Measurements from ENCODE around the gene KRT10. TPM values are rescaled to one million over a fixed set of nuclear protein-coding genes. Genes with fewer than 3 reads are reported as not detected.

Gene KRT10
- total RNA-seq, 4 donors from 2014 or later = 2.2 to 12.7 (median 11.7) TPM; not detected in 1

DNA sequence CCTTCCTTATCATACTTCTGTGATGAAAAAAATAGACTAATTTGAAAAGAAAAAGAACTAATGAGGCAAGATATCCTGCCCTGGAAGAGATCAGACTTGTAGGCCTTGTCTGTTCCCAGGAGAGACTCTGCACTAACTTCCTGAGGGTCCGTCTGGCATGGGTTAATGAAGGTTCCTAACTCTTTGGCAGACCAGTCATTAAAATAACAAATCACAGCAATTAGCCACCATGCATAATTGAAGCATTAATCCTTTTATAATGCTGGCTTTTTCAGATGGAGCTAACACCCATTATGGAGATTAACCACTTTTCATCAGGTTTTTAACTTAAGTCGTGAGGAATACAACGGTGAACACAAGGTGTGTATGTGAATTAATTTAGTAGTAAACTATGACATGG lies 10.4 kb upstream of the KRT10 start:
- Histone ChIP-seq H3K27ac (no peak overlapping the region), H3K36me3 (no peaks in the 10 kb centered on the region), H3K27me3 (no peaks in the 10 kb centered on the region), H3K4me3 (no peak overlapping the region), H3K9me3 (no peaks in the 10 kb centered on the region), H3K4me1 (no peaks in the 10 kb centered on the region)
- WGBS, 2 donors (ENCODE audit: low coverage in 1 of 2) = 86 to 90% methylated on average over 3 of the region's 3 CpGs
- DNase-seq = no peak
- in situ Hi-C loops (cut with MboI; ENCODE audit: low pct_ligation_motif_present in 1 of 4, low pct_unique_long_range_greater_than_20kb in 1 of 4, low sequenced_read_pairs in 3 of 4) (no loop called here), intact Hi-C loops (cut with DNase I; ENCODE audit: low total_unique reads) (no loop called here)
- TF ChIP-seq POLR2A (IDR thresholded peaks at IDR 0.05) (no peak), POLR2AphosphoS5 (IDR thresholded peaks at IDR 0.05) (no peak), EP300 (IDR thresholded peaks at IDR 0.05; ENCODE audit: low read depth) (no peak)
- TF ChIP-seq, protein P1, sequence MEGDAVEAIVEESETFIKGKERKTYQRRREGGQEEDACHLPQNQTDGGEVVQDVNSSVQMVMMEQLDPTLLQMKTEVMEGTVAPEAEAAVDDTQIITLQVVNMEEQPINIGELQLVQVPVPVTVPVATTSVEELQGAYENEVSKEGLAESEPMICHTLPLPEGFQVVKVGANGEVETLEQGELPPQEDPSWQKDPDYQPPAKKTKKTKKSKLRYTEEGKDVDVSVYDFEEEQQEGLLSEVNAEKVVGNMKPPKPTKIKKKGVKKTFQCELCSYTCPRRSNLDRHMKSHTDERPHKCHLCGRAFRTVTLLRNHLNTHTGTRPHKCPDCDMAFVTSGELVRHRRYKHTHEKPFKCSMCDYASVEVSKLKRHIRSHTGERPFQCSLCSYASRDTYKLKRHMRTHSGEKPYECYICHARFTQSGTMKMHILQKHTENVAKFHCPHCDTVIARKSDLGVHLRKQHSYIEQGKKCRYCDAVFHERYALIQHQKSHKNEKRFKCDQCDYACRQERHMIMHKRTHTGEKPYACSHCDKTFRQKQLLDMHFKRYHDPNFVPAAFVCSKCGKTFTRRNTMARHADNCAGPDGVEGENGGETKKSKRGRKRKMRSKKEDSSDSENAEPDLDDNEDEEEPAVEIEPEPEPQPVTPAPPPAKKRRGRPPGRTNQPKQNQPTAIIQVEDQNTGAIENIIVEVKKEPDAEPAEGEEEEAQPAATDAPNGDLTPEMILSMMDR (IDR thresholded peaks at IDR 0.05) = no peak

DNA sequence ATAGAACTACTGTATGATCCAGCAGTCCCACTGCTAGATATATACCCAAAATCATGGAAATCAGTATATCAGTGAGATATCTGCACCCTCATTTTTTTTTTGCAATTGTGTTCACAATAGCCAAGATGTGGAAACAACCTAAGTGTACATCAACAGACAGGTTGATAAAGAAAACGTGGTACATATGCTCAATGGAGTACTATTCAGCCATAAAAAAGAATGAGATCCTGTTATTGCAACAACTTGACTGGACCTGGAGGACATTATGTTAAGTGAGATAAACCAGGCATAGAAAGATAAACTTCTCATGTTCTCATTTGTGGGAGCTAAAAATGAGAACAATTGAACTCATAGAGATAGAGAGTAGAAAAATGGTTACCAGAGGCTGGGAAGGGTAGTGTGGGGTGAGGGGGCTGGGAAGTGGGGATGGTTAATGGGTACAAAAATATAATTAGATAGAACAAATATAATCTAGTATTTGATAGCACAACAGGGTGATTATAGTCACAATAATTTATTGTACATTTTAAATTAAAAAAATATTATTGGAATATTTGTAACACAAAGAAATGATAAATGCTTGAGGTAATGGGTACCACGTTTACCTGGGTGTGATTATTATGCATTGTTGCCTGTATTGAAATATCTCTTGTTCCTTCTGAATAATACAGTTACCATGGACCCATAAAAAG lies 7.8 kb upstream of the KRT10 start:
- Histone ChIP-seq H3K27me3 (no peaks in the 10 kb centered on the region), H3K36me3 (no peaks in the 10 kb centered on the region), H3K4me3 (no peak overlapping the region), H3K4me1 (no peaks in the 10 kb centered on the region), H3K27ac (no peak overlapping the region), H3K9me3 (no peaks in the 10 kb centered on the region)
- intact Hi-C loops (cut with DNase I; ENCODE audit: low total_unique reads) (no loop called here), in situ Hi-C loops (cut with MboI; ENCODE audit: low pct_ligation_motif_present in 1 of 4, low pct_unique_long_range_greater_than_20kb in 1 of 4, low sequenced_read_pairs in 3 of 4) (no loop called here)
- DNase-seq = no peak
- WGBS, 2 donors (ENCODE audit: low coverage in 1 of 2) = 90% methylated on average over 2 of the region's 2 CpGs
- TF ChIP-seq EP300 (IDR thresholded peaks at IDR 0.05; ENCODE audit: low read depth) = no peak
- TF ChIP-seq POLR2A (IDR thresholded peaks at IDR 0.05) = no peak
- no peak for TF ChIP-seq POLR2AphosphoS5 (IDR thresholded peaks at IDR 0.05)
- TF ChIP-seq, protein P1 (IDR thresholded peaks at IDR 0.05) = no peak

DNA sequence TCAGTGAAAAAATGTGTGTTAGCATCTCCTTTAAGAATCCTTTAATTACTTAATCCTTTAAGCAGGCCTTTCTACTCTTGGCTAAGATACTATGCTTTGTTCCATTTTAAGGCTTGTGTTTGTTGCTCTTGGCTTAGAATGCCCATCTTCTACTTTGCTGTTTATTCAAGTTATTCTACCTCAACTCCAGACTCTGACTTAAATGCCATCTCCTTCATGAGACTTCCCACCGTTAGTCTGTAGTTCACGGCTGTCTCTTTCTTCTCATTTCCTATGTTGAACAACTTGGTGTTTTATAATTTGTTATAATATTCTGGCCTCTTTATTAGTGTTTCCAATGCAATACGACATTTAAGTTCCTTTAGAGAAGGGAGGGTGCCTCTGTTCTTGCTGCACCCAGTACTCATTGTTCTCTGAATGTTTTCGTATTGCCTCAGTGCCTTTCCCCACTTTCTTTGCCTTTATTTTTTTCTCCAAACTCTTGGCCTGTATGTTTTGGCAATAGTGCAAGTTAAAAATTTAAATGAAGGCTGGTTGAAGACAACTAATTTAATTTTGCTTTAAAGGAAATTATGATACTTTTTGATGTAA lies 6.1 kb upstream of the KRT10 start:
- no peaks in the 10 kb centered on the region for H3K9me3 ChIP-seq
- H3K36me3 ChIP-seq = no peaks in the 10 kb centered on the region
- H3K27me3 ChIP-seq = no peaks in the 10 kb centered on the region
- DNase-seq = no peak
- no peaks in the 10 kb centered on the region for H3K4me1 ChIP-seq
- H3K27ac ChIP-seq = no peak overlapping the region
- in situ Hi-C loops (cut with MboI; ENCODE audit: low pct_ligation_motif_present in 1 of 4, low pct_unique_long_range_greater_than_20kb in 1 of 4, low sequenced_read_pairs in 3 of 4) = no loop called here
- 92 to 96% methylated on average over 4 of the region's 4 CpGs for WGBS, 2 donors (ENCODE audit: low coverage in 1 of 2)
- intact Hi-C loops (cut with DNase I; ENCODE audit: low total_unique reads) = no loop called here
- no peak for TF ChIP-seq EP300 (IDR thresholded peaks at IDR 0.05; ENCODE audit: low read depth)
- TF ChIP-seq POLR2AphosphoS5 (IDR thresholded peaks at IDR 0.05) = no peak
- TF ChIP-seq, protein P1 (IDR thresholded peaks at IDR 0.05) = no peak
- no peak for TF ChIP-seq POLR2A (IDR thresholded peaks at IDR 0.05)
- H3K4me3 ChIP-seq = no peak overlapping the region

DNA sequence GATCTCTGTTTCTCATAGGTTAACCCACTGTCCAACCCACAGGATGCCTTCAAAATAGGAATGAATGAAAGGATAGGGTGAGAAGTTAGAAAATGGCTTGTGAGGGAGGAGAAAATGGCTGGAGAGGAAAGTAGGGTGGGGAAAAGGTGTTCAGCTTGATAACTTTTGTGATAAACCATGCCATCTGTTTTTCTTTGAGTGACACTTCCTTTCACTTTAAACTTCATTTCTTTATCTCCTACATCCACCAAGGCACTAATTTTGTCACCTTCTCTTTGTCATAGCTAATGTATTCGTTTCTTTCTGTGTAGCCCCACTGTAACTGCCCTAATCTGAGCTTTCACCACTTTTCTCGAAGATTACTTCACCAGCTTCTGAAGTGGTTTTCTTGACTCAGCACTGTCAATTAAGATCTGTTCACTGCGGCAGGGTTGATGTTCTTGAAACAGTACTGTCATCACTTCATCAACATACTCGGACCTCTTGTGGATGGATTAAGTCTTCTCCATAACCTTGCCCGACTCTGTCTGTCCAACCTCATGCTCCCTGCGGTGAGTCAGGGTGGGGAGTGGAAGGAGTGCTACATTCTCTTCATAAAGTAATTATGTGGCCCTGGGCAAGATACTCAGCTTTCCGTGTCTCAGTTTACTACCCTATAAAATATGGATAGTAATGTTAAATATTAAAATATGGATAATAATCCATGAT lies 5.5 kb upstream of the KRT10 start:
- 58 to 82% methylated on average over 5 to 7 of the region's 7 CpGs for WGBS, 2 donors (ENCODE audit: low coverage in 1 of 2)
- DNase-seq = no peak
- no peak overlapping the region for H3K4me3 ChIP-seq
- H3K27me3 ChIP-seq = no peaks in the 10 kb centered on the region
- H3K36me3 ChIP-seq = no peaks in the 10 kb centered on the region
- no peaks in the 10 kb centered on the region for H3K4me1 ChIP-seq
- TF ChIP-seq POLR2A (IDR thresholded peaks at IDR 0.05) (no peak), EP300 (IDR thresholded peaks at IDR 0.05; ENCODE audit: low read depth) (no peak), POLR2AphosphoS5 (IDR thresholded peaks at IDR 0.05) (no peak)
- TF ChIP-seq, protein P1 (IDR thresholded peaks at IDR 0.05) = no peak
- intact Hi-C loops (cut with DNase I; ENCODE audit: low total_unique reads) (no loop called here), in situ Hi-C loops (cut with MboI; ENCODE audit: low pct_ligation_motif_present in 1 of 4, low pct_unique_long_range_greater_than_20kb in 1 of 4, low sequenced_read_pairs in 3 of 4) (no loop called here)
- H3K27ac ChIP-seq = no peak overlapping the region
- no peaks in the 10 kb centered on the region for H3K9me3 ChIP-seq
